Neural progenitor cell (in vitro differentiated cells): ENCODE results near the gene SPR.

Experiments used
- EZH2 ChIP-seq: fragments of 200-600 bp; sonication (generic); IDR thresholded peaks from 2 replicates; pipeline ENCODE4 v1.6.1; 2017; ENCODE audit warnings: antibody characterized with exemption, mild to moderate bottlenecking, moderate library complexity
- EZH2phosphoT487 ChIP-seq: fragments of 200-600 bp; sonication (generic); IDR thresholded peaks from 2 replicates; pipeline ENCODE4 v1.6.1; 2017; ENCODE audit warnings: antibody characterized with exemption
- TF ChIP-seq, protein P1 (sequence below): fragments of 200-600 bp; sonication (generic); IDR thresholded peaks from 2 replicates; pipeline ENCODE4 v1.5.1; 2017; ENCODE audit warnings: antibody characterized with exemption, mild to moderate bottlenecking

GRCh38 chr2:72871880-72872279 lies 15.3 kb upstream of the SPR start:
- TF ChIP-seq, protein P1, sequence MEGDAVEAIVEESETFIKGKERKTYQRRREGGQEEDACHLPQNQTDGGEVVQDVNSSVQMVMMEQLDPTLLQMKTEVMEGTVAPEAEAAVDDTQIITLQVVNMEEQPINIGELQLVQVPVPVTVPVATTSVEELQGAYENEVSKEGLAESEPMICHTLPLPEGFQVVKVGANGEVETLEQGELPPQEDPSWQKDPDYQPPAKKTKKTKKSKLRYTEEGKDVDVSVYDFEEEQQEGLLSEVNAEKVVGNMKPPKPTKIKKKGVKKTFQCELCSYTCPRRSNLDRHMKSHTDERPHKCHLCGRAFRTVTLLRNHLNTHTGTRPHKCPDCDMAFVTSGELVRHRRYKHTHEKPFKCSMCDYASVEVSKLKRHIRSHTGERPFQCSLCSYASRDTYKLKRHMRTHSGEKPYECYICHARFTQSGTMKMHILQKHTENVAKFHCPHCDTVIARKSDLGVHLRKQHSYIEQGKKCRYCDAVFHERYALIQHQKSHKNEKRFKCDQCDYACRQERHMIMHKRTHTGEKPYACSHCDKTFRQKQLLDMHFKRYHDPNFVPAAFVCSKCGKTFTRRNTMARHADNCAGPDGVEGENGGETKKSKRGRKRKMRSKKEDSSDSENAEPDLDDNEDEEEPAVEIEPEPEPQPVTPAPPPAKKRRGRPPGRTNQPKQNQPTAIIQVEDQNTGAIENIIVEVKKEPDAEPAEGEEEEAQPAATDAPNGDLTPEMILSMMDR: no peak
- TF ChIP-seq EZH2phosphoT487 (no peak), EZH2 (no peak)
